Measurements from ENCODE around the gene HLA-DQA1. TPM values are rescaled to one million over a fixed set of nuclear protein-coding genes. Genes with fewer than 3 reads are reported as not detected.

Gene HLA-DQA1
- total RNA-seq, 1 donor from 2014 or later, result not detected

- Histone ChIP-seq H4K20me1 (ENCODE audit: low read depth) (no peaks in the 10 kb centered on the region), H3K4me1 (no peaks in the 10 kb centered on the region), H3K27me3 (no peaks in the 10 kb centered on the region), H3F3A (ENCODE audit: low read depth) (no peaks in the 10 kb centered on the region), H3K4me2 (no peak overlapping the region), H3K79me2 (ENCODE audit: low read depth) (no peaks in the 10 kb centered on the region), H3K27ac (no peak overlapping the region), H3K9me3 (ENCODE audit: low read depth) (no peaks in the 10 kb centered on the region), H3K9ac (no peak overlapping the region), H3K4me3 (no peak overlapping the region), H3K36me3 (no peaks in the 10 kb centered on the region), H2AFZ (replicated peaks) (no peak overlapping the region)
- no peak overlapping the region for H3K27ac Mint-ChIP-seq
- DNase-seq (ENCODE audit: low spot score), result peak; percentile 87
- no peak for TF ChIP-seq EZH2phosphoT487 (IDR thresholded peaks at IDR 0.05)
- TF ChIP-seq CTCF (IDR thresholded peaks at IDR 0.05), result peak; percentile 81
- TF ChIP-seq EZH2 (IDR thresholded peaks at IDR 0.05), result no peak
- peaks cover 4% of the 10 kb centered on the region for H3K9me3 Mint-ChIP-seq
- peaks cover 3% of the 10 kb centered on the region for H3K27me3 Mint-ChIP-seq (ENCODE audit: insufficient read depth, low read depth)
- H3K4me3 Mint-ChIP-seq, result no peak overlapping the region
- H3K36me3 Mint-ChIP-seq, result no peaks in the 10 kb centered on the region
- H3K4me1 Mint-ChIP-seq, result no peaks in the 10 kb centered on the region
Observed at GRCh38 chr6:32622545-32623401, 14.4 kb upstream of the HLA-DQA1 start.

GRCh38 chr6:32623693-32624092, 13.5 kb upstream of the HLA-DQA1 start:
- peaks cover 3% of the 10 kb centered on the region for H3K9me3 Mint-ChIP-seq

GRCh38 chr6:32624565-32624964, 12.6 kb upstream of the HLA-DQA1 start:
- no peaks in the 10 kb centered on the region for H3K9me3 ChIP-seq (ENCODE audit: low read depth)
- no peak overlapping the region for H3K4me3 Mint-ChIP-seq
- H3K36me3 ChIP-seq, result no peaks in the 10 kb centered on the region
- H2AFZ ChIP-seq (replicated peaks), result no peak overlapping the region
- no peaks in the 10 kb centered on the region for H4K20me1 ChIP-seq (ENCODE audit: low read depth)
- no peak overlapping the region for H3K27ac Mint-ChIP-seq
- no peak for TF ChIP-seq EZH2phosphoT487 (IDR thresholded peaks at IDR 0.05)
- no peak for TF ChIP-seq CTCF (IDR thresholded peaks at IDR 0.05)
- no peak for TF ChIP-seq EZH2 (IDR thresholded peaks at IDR 0.05)
- H3K36me3 Mint-ChIP-seq, result no peaks in the 10 kb centered on the region
- H3K79me2 ChIP-seq (ENCODE audit: low read depth), result no peaks in the 10 kb centered on the region
- H3K27me3 Mint-ChIP-seq (ENCODE audit: insufficient read depth, low read depth), result no peaks in the 10 kb centered on the region
- no peaks in the 10 kb centered on the region for H3K4me1 ChIP-seq
- no peak overlapping the region for H3K27ac ChIP-seq
- no peak for DNase-seq (ENCODE audit: low spot score)
- H3K9ac ChIP-seq, result no peak overlapping the region
- no peak overlapping the region for H3K4me2 ChIP-seq
- H3K9me3 Mint-ChIP-seq, result no peaks in the 10 kb centered on the region
- no peaks in the 10 kb centered on the region for H3F3A ChIP-seq (ENCODE audit: low read depth)
- H3K4me1 Mint-ChIP-seq, result no peaks in the 10 kb centered on the region
- H3K4me3 ChIP-seq, result no peak overlapping the region
- H3K27me3 ChIP-seq, result no peaks in the 10 kb centered on the region

More at GRCh38 chr6:32623693-32624092, 13.5 kb upstream of the HLA-DQA1 start:
- no peak for DNase-seq (ENCODE audit: low spot score)
- Mint-ChIP-seq H3K27ac (no peak overlapping the region), H3K27me3 (ENCODE audit: insufficient read depth, low read depth) (no peaks in the 10 kb centered on the region), H3K4me1 (no peaks in the 10 kb centered on the region), H3K4me3 (no peak overlapping the region), H3K36me3 (no peaks in the 10 kb centered on the region)
- Histone ChIP-seq H3K27me3 (no peaks in the 10 kb centered on the region), H3K4me1 (no peaks in the 10 kb centered on the region), H3K9ac (no peak overlapping the region), H3K27ac (no peak overlapping the region), H3K79me2 (ENCODE audit: low read depth) (no peaks in the 10 kb centered on the region), H3K4me2 (no peak overlapping the region), H3K4me3 (no peak overlapping the region), H3F3A (ENCODE audit: low read depth) (no peaks in the 10 kb centered on the region), H2AFZ (replicated peaks) (no peak overlapping the region), H3K36me3 (no peaks in the 10 kb centered on the region), H4K20me1 (ENCODE audit: low read depth) (no peaks in the 10 kb centered on the region), H3K9me3 (ENCODE audit: low read depth) (no peaks in the 10 kb centered on the region)
- TF ChIP-seq EZH2 (IDR thresholded peaks at IDR 0.05), result no peak
- TF ChIP-seq CTCF (IDR thresholded peaks at IDR 0.05), result no peak
- no peak for TF ChIP-seq EZH2phosphoT487 (IDR thresholded peaks at IDR 0.05)

Data from neural progenitor cell (in vitro differentiated cells).